NOMO-1 treated with dmso at 0.1 percent for 144 hours (cell line): Measurements from ENCODE around the gene DNAJA4.

Experiments
- DNase-seq: peaks from one replicate; lab custom pipeline; 2025; ENCODE audit not compliant: unreplicated experiment; lab: John Stamatoyannopoulos, UW

The DNAJA4 gene

DNA sequence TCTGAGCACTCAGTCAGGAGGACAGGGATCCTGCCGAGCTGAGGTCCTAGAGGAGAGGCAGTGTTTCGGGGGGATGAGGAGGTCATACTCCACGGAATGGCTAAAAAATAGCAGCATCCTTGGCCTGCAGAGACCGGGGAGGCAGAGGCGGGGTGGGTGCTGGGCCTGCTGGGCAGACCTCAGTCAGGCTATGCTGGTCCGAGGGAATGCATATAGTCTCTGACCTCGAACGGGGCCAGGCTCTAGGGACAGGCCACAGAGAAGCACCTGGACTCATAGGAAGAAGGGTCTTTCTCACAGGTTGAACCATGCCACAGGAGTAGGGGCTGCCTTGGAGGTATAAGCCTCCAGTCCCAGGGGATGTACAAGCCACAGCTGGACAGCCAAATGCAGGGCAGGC lies 49.0 kb downstream of the DNAJA4 start:
- no peak for DNase-seq

- DNase-seq, result no peak
Observed at GRCh38 chr15:78314181-78314581, 49.8 kb downstream of the DNAJA4 start.

DNA sequence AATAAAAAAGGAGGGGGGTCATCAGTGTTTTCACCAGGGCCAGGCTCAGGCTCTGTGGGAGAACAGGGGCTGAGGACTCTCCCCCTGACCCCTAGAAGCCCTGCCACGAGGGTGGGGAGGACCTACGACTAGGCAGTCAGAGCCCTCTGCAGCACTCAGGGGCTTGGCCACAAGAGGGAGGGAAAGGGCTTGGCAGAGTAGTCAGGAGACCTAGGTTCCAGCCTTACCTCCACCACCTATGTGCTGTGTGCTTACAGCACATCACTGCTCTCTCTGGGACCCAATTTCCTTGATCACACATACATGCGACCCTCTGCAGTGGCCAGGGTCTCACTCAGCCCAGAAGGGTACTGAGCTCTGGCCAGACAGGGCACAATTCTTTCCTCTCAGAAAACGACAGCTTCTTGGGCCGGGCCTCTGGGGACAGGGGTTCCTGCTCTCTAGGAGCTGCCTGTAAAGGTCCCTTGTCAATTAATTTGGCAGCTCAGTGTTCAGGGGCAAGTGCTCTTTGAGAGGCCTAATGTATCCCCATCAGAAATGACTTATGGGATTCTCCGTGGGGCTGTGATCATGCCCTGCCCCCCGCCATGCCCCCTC lies 51.4 kb downstream of the DNAJA4 start:
- DNase-seq, result peak; percentile 43

DNA sequence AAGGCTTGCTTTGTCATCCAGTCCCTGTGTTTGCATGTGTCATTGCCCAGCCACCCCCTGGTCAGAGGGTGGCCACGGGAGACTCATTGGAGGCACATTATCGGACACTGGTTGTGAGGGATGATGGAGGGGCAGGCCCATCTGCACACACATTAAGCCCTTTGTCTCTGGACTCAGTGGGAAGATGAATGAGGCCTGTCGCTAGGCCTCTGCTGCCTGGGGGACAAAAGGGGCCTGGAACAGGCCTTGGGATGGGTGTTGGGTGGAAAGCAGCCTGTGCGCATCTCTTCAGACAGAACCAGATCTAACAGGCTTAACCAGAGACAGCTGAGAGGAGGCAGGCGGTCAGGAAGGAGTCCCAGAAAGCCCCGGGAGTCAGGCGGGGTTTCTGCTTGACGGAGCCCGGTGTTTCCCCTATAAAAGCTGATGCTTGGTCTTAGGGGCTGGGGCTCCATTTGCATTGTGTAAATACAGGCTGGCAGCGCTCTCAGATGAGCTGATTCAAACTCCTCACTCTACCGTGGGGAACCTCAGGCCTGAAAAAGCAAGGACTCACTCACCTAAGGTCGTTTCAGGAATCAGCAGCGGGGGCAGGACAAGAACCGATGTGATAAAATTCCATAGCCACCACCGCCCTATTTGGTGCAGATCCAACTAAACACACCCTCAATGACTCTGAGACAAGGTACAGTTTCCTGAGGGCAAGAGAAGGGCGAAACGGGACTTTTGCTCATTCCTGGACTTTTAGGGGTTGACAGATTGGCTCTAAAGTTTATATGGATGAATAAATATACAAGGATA lies 52.1 kb downstream of the DNAJA4 start:
- no peak for DNase-seq

DNA sequence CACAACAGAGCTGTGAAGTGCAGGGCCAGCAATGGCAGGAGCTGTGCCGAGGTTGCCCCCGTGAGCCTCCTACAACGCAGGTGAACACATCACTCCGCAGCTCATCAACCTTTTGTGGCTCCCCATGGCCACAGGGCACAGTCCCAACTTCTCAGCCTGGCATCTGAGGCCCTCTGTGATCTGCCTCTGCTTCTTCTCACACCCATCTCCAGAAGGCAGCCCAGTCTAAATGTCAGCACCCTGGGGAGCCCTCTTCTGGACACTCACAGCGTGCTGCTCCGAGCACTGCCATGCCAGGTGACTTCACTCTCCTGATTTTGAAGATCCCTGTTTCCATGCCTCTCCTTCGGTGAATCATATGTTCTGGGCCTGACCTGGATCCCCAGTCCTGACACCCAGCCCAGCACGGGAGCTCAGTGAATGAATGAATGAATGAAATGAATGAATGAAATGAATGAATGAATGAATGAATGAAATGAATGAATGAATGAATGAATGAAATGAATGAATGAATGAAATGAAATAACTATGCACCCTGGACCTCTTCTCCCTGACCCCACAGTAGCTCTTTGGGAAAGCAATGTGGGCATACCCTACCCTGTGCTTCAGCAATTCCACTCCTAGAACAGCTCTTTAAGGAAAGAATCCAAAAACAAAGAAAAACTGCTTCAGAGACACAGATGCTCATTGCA lies 52.9 kb downstream of the DNAJA4 start:
- DNase-seq, result no peak

DNA sequence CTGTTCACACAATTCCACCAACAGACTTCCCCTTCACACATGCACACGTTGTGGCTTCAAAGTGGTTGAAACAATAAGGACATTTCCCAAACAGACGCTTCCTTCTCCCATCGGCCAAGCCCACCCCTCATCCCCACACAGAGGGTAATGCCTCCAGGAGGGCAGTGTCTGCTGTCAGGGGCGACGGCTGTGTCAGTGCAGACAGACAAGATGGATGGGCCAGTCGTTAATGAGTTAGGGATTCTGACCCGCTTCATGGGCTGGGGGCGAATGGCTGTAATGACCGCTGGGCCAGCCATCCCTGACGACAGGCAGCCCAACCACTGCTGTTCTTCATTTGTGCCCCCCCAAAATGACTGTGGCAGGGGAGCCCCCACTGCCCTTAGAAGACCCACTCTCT lies 55.2 kb downstream of the DNAJA4 start:
- DNase-seq, result no peak

GRCh38 chr15:78320183-78320582 lies 55.8 kb downstream of the DNAJA4 start:
- no peak for DNase-seq

DNA sequence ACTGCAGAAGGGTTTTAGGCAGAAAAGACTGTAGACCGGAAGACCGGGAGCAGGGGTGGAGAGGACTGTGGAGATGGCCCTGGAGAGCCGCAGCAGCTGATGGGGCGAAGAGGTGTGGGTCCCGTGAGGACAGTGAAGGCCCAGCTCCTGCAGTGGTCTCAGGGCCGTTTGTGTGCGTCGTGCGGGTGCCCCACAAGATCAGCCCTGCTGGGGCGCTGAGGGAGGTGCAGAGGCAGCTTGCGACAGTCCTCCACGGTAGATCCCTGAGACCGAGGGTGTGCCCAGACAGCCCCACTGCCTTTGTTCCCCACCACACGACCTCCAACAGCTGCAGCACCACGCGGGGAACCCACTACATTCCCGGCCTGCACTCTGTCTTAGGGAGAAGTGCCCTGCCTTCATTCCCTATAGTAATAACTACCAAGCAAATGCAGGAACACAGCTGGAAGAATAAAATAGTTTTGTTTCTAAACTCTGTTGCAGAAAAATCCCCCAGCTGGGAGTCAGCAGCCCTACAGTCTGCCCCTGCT lies 56.7 kb downstream of the DNAJA4 start:
- no peak for DNase-seq

GRCh38 chr15:78321786-78322185 lies 57.4 kb downstream of the DNAJA4 start:
- no peak for DNase-seq

- no peak for DNase-seq
Observed at GRCh38 chr15:78322243-78322642, 57.9 kb downstream of the DNAJA4 start.

- peak; percentile 29 for DNase-seq
Observed at GRCh38 chr15:78322724-78323521, 58.6 kb downstream of the DNAJA4 start.

- no peak for DNase-seq
Observed at GRCh38 chr15:78323693-78324092, 59.3 kb downstream of the DNAJA4 start.

DNA sequence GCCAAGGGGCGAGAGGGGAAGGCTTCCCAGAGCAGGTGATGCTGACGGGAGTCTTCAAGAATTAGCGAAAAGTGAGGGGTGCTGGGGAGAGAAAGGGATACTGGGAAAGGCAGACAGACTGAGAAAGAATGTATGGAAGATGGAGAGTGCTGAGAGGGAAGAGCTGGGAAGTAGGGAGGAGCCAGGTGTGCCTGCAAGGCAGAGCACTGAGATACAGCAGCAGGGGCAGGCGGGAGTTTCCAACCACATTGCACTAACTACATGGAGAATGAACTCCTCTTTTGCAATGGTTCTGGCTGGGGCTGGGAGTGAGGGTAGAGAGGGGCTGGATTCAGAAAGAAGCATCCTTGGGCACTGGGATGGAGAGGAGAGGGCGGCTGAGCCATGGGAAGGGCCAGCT lies 59.8 kb downstream of the DNAJA4 start:
- no peak for DNase-seq

DNA sequence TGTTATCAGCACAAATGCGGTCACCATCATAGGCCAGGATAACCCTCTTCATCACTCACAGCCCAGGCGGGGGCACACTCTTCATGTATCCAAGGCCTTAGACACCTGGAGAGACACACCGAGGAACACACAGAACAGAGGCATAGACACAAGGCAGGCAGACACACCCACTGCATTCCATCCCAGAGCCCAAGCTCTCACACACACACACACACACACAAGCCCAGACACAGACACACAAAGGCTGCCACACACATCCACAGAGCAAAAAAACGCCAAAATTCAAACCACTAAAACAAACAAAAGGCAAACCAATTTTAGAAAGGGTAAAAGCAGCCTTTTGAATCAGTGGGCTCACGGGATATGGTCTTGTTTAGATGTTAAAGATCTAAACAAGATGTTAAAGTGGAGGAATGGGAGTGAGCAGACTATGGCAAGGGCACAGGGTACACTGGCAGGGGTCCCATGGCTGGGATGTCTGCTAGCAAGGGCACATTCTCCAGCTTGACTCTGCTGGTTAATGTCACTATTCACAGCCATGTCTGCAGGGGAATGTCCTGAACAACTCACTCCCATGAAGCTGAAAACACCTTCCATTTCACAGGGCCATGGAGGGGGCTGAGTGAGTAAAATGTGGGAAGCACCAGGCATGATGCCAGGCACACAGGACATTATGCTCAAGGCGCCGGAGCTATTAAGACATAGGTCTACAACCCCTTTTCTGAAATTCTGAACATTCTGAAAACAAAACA lies 60.9 kb downstream of the DNAJA4 start:
- DNase-seq, result no peak

DNA sequence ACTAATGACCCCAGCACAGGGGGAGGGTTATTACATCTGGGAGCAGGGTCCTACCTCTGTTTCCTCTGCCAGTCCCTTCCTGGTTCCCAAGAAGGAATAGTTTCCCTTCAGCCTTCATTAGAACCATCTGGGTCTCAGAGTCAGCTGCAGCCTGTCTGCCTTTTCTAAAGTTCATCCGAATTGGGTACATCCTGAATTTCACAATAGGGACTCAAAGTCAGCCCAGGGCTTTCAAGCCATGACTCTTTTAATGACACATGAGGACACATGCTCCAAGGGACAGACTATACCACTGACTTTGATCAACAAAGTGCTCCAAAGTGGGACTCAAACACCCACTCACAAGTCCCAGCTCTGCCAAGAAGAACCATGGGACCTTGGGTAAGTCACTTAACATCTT lies 63.1 kb downstream of the DNAJA4 start:
- no peak for DNase-seq

- no peak for DNase-seq
Observed at GRCh38 chr15:78329625-78330024, 65.3 kb downstream of the DNAJA4 start.
